Tibial nerve (tissue), 4 donors: Measurements from ENCODE around the gene ZP1. TPM values are rescaled to one million over a fixed set of nuclear protein-coding genes. Genes with fewer than 3 reads are reported as not detected.

Experiments used
- DNase-seq, 2 donors: peaks; one replicate each; pipeline ENCODE4 v3.0.0-alpha.2; 2019; ENCODE audit warnings: low spot score in 2 of 2
- H3K27ac ChIP-seq, 4 donors: fragments of 200-600 bp; sonication (generic) in 3 of 4; one replicate each; pipeline ENCODE4 v1.5.1; 2017 to 2019; ENCODE audit warnings: mild to moderate bottlenecking in 1 of 4
- H3K27me3 ChIP-seq, 2 donors: fragments of 200-600 bp; sonication (generic) in 1 of 2; one replicate each; pipeline versions ENCODE4 v1.5.1 to v1.6.0; 2017 to 2019
- H3K36me3 ChIP-seq, 3 donors: fragments of 200-600 bp; sonication (generic); one replicate each; pipeline ENCODE4 v1.5.1; 2018 to 2019
- H3K4me1 ChIP-seq, 4 donors: fragments of 200-600 bp; sonication (generic) in 3 of 4; one replicate each; pipeline ENCODE4 v1.5.1; 2017 to 2019
- H3K4me3 ChIP-seq, 4 donors: fragments of 200-600 bp; sonication (generic) in 3 of 4; one replicate each; pipeline ENCODE4 v1.5.1; 2017 to 2019; ENCODE audit warnings: mild to moderate bottlenecking in 1 of 4, moderate library complexity in 1 of 4
- H3K9me3 ChIP-seq, 4 donors: fragments of 200-600 bp; sonication (generic) in 3 of 4; one replicate each; pipeline ENCODE4 v1.5.1; 2017 to 2019
- EP300 ChIP-seq, 2 donors: sonication (generic); formaldehyde crosslinking; IDR thresholded peaks; one replicate each; pipeline ENCODE4 v1.6.1; 2017; ENCODE audit warnings: antibody characterized with exemption in 2 of 2, mild to moderate bottlenecking in 1 of 2
- POLR2A ChIP-seq, 2 donors: fragments of 450-650 bp; IDR thresholded peaks; one replicate each; pipeline ENCODE4 v1.6.1; 2017; ENCODE audit warnings: antibody characterized with exemption in 2 of 2, mild to moderate bottlenecking in 2 of 2, moderate library complexity in 2 of 2
- WGBS, 2 donors: methylation state at CpG; one replicate each; pipeline ENCODE4 v1.1.5; 2018; 5-methylcytosine and 5-hydroxymethylcytosine counted together
- total RNA-seq, 4 donors: library from RNA; depleted of rRNA; stranded (reverse); fragments of >200 nt; gene quantifications; one replicate each; pipeline ENCODE4 v1.1.0, GENCODE V29; 2016
- TF ChIP-seq, protein P1 (sequence below), 5 experiments: fragments of 200-600 bp in 3 of 5; fragments of 450-650 bp in 2 of 5; sonication (generic) in 3 of 5; IDR thresholded peaks; one replicate each; pipeline ENCODE4 v1.5.1; 2016 to 2019; ENCODE audit warnings: antibody characterized with exemption in 5 of 5, mild to moderate bottlenecking in 3 of 5, moderate library complexity in 2 of 5

Gene ZP1
- total RNA-seq, 4 donors from 2014 or later: not detected

DNA sequence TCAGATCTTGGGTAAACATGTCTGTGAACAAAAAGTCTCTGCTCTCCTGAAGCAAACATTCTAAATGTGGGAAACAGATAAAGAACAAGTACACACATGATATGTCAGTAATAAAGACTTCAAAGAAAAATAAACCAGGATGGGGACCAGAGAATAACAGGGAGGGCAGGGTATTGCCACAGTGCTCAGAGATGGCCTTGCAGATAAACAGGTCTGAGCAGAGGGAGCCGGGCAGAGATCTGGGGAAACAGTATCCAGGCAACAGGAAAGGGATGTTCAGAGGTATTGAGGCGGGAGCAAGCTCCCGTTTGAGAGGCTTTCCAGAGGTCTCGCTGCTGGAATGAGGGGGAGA lies 22.5 kb upstream of the ZP1 start:
- TF ChIP-seq POLR2A (IDR thresholded peaks at IDR 0.05) (no peak), EP300 (IDR thresholded peaks at IDR 0.05) (no peak)
- TF ChIP-seq, protein P1, sequence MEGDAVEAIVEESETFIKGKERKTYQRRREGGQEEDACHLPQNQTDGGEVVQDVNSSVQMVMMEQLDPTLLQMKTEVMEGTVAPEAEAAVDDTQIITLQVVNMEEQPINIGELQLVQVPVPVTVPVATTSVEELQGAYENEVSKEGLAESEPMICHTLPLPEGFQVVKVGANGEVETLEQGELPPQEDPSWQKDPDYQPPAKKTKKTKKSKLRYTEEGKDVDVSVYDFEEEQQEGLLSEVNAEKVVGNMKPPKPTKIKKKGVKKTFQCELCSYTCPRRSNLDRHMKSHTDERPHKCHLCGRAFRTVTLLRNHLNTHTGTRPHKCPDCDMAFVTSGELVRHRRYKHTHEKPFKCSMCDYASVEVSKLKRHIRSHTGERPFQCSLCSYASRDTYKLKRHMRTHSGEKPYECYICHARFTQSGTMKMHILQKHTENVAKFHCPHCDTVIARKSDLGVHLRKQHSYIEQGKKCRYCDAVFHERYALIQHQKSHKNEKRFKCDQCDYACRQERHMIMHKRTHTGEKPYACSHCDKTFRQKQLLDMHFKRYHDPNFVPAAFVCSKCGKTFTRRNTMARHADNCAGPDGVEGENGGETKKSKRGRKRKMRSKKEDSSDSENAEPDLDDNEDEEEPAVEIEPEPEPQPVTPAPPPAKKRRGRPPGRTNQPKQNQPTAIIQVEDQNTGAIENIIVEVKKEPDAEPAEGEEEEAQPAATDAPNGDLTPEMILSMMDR (IDR thresholded peaks at IDR 0.05): no peak
- no peaks in the 10 kb centered on the region for H3K9me3 ChIP-seq
- no peaks in the 10 kb centered on the region for H3K27me3 ChIP-seq
- DNase-seq: no peak
- H3K27ac ChIP-seq: no peak overlapping the region
- no peak overlapping the region for H3K4me3 ChIP-seq
- peaks cover 0 to 55% (median 5%) of the 10 kb centered on the region in 3 donors for H3K36me3 ChIP-seq
- peaks cover 0 to 52% (median 24%) of the 10 kb centered on the region in 4 donors for H3K4me1 ChIP-seq
- 53 to 54% methylated on average over 4 of the region's 4 CpGs for WGBS, 2 donors

DNA sequence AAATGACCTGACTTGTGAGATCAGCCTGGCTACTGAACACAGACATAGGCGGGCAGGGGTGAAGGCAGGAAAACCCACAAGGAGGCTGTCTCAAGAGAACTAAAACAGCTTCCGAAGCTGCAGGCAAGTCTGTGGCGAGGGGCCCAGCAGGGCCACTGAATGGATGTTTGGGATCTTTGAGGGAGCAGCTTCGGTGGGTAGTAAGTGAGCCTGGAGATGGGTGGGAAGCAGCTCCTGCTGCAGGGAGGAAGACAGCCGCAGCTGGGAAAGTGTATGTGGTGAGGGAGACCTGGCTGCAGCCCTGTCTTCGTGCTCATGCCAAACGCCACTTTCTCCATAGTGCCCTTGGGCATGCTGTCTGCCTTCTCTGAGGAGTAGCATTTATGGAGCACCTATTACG lies 22.0 kb upstream of the ZP1 start:
- peaks cover 0 to 47% (median 23%) of the 10 kb centered on the region in 4 donors for H3K4me1 ChIP-seq
- H3K27me3 ChIP-seq: no peaks in the 10 kb centered on the region
- H3K27ac ChIP-seq: no peak overlapping the region
- no peak overlapping the region for H3K4me3 ChIP-seq
- H3K9me3 ChIP-seq: no peaks in the 10 kb centered on the region
- DNase-seq: no peak
- 82 to 83% methylated on average over 8 of the region's 8 CpGs for WGBS, 2 donors
- TF ChIP-seq, protein P1 (IDR thresholded peaks at IDR 0.05): no peak
- TF ChIP-seq POLR2A (IDR thresholded peaks at IDR 0.05) (no peak), EP300 (IDR thresholded peaks at IDR 0.05) (no peak)
- H3K36me3 ChIP-seq: peaks cover 0 to 59% (median 5%) of the 10 kb centered on the region in 3 donors

- TF ChIP-seq, protein P1 (IDR thresholded peaks at IDR 0.05): no peak
- TF ChIP-seq POLR2A (IDR thresholded peaks at IDR 0.05) (no peak), EP300 (IDR thresholded peaks at IDR 0.05) (no peak)
- Histone ChIP-seq H3K27me3 (no peaks in the 10 kb centered on the region), H3K36me3 (peaks cover 0 to 79% (median 8%) of the 10 kb centered on the region in 3 donors), H3K4me1 (peaks cover 0 to 34% (median 14%) of the 10 kb centered on the region in 4 donors), H3K9me3 (no peaks in the 10 kb centered on the region), H3K4me3 (no peak overlapping the region), H3K27ac (no peak overlapping the region)
- DNase-seq: no peak
- 72 to 77% methylated on average over 13 of the region's 13 CpGs for WGBS, 2 donors
These were observed 20.1 kb upstream of the ZP1 start for GRCh38 chr11:60847281-60847680.

- H3K36me3 ChIP-seq: peaks cover 0 to 85% (median 8%) of the 10 kb centered on the region in 3 donors
- no peaks in the 10 kb centered on the region for H3K27me3 ChIP-seq
- H3K4me1 ChIP-seq: peaks cover 0 to 30% (median 12%) of the 10 kb centered on the region in 4 donors
- 87 to 89% methylated on average over 12 of the region's 12 CpGs for WGBS, 2 donors
- H3K27ac ChIP-seq: no peak overlapping the region
- no peak overlapping the region for H3K4me3 ChIP-seq
- no peaks in the 10 kb centered on the region for H3K9me3 ChIP-seq
- DNase-seq: no peak
- TF ChIP-seq POLR2A (IDR thresholded peaks at IDR 0.05) (no peak), EP300 (IDR thresholded peaks at IDR 0.05) (no peak)
- TF ChIP-seq, protein P1 (IDR thresholded peaks at IDR 0.05): no peak
These were observed 19.4 kb upstream of the ZP1 start for GRCh38 chr11:60847896-60848295.

- 75 to 92% methylated on average over 10 of the region's 10 CpGs for WGBS, 2 donors
- no peak for DNase-seq
- H3K27ac ChIP-seq: no peak overlapping the region
- H3K36me3 ChIP-seq: peaks cover 0 to 93% (median 8%) of the 10 kb centered on the region in 3 donors
- no peak for TF ChIP-seq EP300 (IDR thresholded peaks at IDR 0.05)
- H3K4me1 ChIP-seq: peaks cover 0 to 22% (median 5%) of the 10 kb centered on the region in 4 donors
- H3K4me3 ChIP-seq: no peak overlapping the region
- H3K9me3 ChIP-seq: no peaks in the 10 kb centered on the region
- H3K27me3 ChIP-seq: no peaks in the 10 kb centered on the region
These were observed 18.6 kb upstream of the ZP1 start for GRCh38 chr11:60848714-60849151.
